GM13977 (cell line): ENCODE data around the gene LAPTM5.

Experiments
- DNase-seq: peaks from one replicate; pipeline ENCODE4 v3.0.0; 2012; ENCODE audit warnings: low spot score
- in situ Hi-C: fragments of 300-500 bp; cut with MboI; formaldehyde crosslinking; loops from one replicate; pipeline ENCODE4 v1.12.0; 2022; ENCODE audit warnings: low sequenced_read_pairs, low pct_unique_long_range_greater_than_20kb, mixed read lengths, inconsistent platforms; ENCODE audit not compliant: unreplicated experiment
- TF ChIP-seq, protein P1 (sequence below): IDR thresholded peaks from 2 replicates; pipeline ENCODE4 v1.5.1; 2012; ENCODE audit warnings: mild to moderate bottlenecking, control low read depth; ENCODE audit not compliant: insufficient read depth; ENCODE audit errors: extremely low read depth, missing control alignments

The LAPTM5 gene

DNA sequence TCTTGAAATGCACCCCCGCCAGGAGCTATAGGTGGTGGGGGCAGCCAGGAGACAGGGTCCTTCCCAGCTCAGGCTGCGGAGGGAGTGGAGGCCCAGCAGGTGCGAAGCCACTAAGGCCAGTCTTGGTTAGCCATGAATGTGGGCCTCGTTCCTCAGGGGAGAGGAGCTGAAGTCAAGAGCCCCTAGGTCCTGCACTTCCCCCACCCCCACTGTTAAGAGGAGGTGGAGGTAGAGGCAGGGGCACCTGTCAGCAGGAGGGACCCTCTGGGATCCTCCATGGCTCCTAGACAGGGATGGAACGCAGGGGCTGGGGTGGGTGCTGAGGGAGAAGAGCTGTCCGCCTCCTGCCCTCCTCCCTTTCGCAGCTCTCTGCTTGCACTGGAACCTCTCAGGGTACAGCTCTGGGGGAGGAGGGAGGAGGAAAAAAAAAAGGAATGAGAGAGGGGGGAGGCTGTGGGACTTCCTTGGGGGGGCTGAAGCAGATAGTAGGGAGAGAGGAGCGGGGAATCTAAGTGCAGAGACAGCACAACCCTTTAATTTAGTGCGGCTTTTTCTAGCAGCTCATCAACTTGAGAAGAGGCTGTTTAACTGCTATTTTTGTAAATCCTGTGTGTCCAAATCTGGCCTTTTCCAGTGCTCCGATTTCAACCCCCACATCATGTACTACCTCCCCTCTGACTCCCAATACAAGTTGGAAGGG lies 71.2 kb downstream of the LAPTM5 start:
- in situ Hi-C loops, result no loop called here
- TF ChIP-seq, protein P1, sequence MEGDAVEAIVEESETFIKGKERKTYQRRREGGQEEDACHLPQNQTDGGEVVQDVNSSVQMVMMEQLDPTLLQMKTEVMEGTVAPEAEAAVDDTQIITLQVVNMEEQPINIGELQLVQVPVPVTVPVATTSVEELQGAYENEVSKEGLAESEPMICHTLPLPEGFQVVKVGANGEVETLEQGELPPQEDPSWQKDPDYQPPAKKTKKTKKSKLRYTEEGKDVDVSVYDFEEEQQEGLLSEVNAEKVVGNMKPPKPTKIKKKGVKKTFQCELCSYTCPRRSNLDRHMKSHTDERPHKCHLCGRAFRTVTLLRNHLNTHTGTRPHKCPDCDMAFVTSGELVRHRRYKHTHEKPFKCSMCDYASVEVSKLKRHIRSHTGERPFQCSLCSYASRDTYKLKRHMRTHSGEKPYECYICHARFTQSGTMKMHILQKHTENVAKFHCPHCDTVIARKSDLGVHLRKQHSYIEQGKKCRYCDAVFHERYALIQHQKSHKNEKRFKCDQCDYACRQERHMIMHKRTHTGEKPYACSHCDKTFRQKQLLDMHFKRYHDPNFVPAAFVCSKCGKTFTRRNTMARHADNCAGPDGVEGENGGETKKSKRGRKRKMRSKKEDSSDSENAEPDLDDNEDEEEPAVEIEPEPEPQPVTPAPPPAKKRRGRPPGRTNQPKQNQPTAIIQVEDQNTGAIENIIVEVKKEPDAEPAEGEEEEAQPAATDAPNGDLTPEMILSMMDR, result no peak
- no peak for DNase-seq

DNA sequence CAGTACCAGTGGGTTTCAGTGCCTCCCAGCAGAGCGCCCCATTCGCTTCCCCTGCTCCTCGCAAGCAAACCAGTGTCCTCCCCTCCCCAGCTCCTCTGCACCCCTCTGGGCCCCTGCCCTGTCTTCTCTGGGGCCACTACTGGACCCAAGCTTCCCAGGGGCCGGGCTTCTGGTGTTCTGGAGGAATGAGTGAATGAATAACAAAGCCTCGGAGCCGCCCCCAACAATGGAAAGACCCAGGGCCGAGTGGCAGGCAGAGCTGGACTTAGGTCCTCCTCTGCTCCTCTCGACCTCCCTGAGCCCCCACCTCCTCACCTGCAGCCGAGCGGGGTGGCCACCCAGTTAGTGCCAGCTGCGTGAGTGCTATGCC lies 71.8 kb downstream of the LAPTM5 start:
- no peak for DNase-seq
- TF ChIP-seq, protein P1, result no peak
- in situ Hi-C loops, result no loop called here

DNA sequence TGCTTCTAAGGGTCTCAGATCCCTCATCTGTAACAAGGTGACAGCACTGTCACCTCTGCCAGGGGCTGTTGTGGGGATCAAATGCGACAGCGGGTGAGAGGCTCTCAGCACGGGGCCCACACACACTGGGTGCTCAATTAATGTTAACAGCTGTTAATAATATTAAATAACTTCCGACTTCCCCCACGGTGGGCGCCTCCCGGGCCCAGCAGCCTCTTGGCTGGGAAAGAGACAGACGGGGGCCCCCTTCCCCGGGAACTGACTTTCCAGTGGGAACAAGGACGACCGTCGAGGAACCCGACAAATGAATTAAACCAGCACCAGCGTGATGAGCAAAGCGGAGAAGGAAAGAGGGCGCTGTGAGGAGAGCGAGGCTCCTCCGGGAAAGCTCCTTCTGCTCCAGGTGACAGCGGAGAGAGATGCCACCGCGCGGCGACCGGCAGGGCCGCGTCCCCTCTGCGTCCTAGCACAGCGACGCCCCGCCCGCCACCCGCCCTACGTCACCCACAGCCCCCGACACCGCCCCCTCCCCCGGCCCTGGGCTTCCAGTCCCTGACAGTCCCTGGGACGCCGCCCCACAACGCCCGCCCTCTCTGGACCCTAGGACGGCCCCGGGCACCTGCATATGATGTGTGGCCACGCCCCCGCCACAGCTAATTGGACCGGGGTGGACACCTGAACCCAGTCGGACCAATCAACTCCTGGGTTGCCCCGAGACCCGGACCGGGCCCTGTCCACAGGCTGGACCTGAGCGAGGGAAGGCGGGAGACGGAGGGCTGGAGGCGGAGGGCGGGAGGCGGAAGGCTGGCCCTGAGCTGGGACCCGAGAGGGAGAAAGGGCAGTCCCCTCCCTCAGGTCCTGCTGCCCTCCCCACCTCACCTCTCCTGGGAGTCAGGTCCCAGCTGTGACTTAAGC lies 72.4 kb downstream of the LAPTM5 start:
- no peak for DNase-seq
- TF ChIP-seq, protein P1, result no peak
- in situ Hi-C loops, result no loop called here

DNA sequence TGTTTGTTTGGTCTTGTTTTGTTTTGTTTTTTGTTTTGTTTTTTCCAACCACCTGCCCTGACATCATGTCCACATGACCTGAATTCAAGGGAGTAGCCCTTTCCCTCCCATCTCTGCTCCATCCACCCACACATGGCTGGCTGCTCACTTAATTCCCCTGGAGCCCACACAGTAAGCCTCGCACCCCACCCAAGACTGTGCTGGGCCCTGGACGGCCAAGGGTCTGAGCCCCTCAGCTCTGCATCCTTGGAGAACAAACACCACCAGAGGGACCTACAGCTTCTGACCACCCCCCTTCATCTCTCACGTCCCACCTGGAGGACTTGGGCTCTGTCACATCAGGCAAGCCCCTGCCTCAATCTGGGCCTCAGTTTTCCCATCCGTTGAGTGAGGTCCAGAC lies 73.3 kb downstream of the LAPTM5 start:
- DNase-seq, result no peak
- TF ChIP-seq, protein P1, result no peak
- in situ Hi-C loops, result no loop called here

DNA sequence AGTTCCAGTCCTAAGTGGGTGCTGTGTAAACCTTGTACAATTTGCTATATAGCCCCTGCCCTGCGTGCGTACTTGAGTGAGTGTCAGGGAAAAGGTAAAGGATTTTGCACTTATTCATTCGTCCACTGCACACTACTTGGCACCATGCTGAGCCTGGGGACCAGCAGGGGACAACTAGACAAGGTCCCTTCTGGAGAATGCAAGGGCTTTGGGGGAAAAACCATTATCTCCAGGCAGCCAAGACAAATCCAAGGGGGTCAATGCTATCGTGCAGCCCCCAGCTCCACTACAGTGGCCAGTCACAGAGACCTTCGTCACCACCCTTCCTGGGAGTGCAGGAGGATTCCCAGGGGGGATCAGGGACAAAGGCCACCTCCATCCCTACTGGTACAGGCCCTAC lies 73.9 kb downstream of the LAPTM5 start:
- no peak for DNase-seq
- in situ Hi-C loops, result no loop called here
- TF ChIP-seq, protein P1, result no peak
